Endothelial cell of umbilical vein (primary cell): ENCODE data around the gene SLC6A19. TPM values are rescaled to one million over a fixed set of nuclear protein-coding genes. Genes with fewer than 3 reads are reported as not detected.

Experiments used
- BruUV-seq: library from RNA; stranded (reverse); fragments of 400-500 nt; replicated peaks from 2 replicates; lab custom pipeline; 2021; lab: Mats Ljungman, UMichigan
- CTCF ChIA-PET: fragments of 300-600, 350-600 bp; sonication (Branson Sonifier 250); formaldehyde crosslinking; loops from one replicate; lab custom pipeline; 2021; ENCODE audit warnings: antibody characterized with exemption, inconsistent platforms; lab: Charles Lee
- POLR2A ChIA-PET: fragments of 300-600, 350-600 bp; sonication (Branson Sonifier 250); formaldehyde crosslinking; loops from one replicate; lab custom pipeline; 2021; ENCODE audit warnings: antibody characterized with exemption, inconsistent platforms; lab: Charles Lee
- DNase-seq: peaks from one replicate; pipeline ENCODE4 v3.0.0-alpha.2; 2011; ENCODE audit warnings: low read depth, low spot score
- FAIRE-seq: peaks from 2 replicates; lab custom pipeline; 2011; peaks lifted over from hg19 to GRCh38; lab: Jason Lieb, UNC
- H2AFZ ChIP-seq: 2 replicates; pipeline ENCODE4 v1.6.0; 2012; ENCODE audit warnings: low read depth, low read length, control low read depth, inconsistent platforms
- H3K27ac ChIP-seq: 2 replicates; pipeline ENCODE4 v1.5.1; 2011; ENCODE audit warnings: low read depth, mild to moderate bottlenecking, control low read depth, low read length, moderate library complexity; ENCODE audit not compliant: insufficient read depth
- H3K27me3 ChIP-seq, 2 experiments: 2 replicates each; pipeline versions ENCODE4 v1.6.0 to v1.6.1; 2011; ENCODE audit warnings: low read length in 2 of 2, mixed read lengths in 1 of 2; ENCODE audit not compliant: control insufficient read depth in 2 of 2, insufficient read depth in 2 of 2
- H3K36me3 ChIP-seq, 2 experiments: 2 replicates in 1 of 2; 3 replicates in 1 of 2; pipeline ENCODE4 v1.5.1; 2011; ENCODE audit warnings: low read length in 2 of 2, mild to moderate bottlenecking in 1 of 2, moderate library complexity in 1 of 2; ENCODE audit not compliant: control insufficient read depth in 2 of 2, insufficient read depth in 2 of 2; ENCODE audit errors: extremely low read depth in 1 of 2
- H3K4me1 ChIP-seq: 3 replicates; pipeline ENCODE4 v1.5.1; 2011; ENCODE audit warnings: mild to moderate bottlenecking, low read length; ENCODE audit not compliant: control insufficient read depth, insufficient read depth; ENCODE audit errors: extremely low read depth
- H3K4me2 ChIP-seq: 2 replicates; pipeline ENCODE4 v1.6.1; 2011; ENCODE audit warnings: low read length, control low read depth, mixed read lengths; ENCODE audit not compliant: insufficient read depth
- H3K4me3 ChIP-seq, 3 experiments: fragments of 200-600 bp in 1 of 3; sonication (generic), shearing (Covaris generic) in 1 of 3; replicated peaks in 1 of 3; 2 replicates each; pipeline ENCODE4 v1.5.1; 2011 to 2016; ENCODE audit warnings: control low read depth in 3 of 3, low read length in 3 of 3, mild to moderate bottlenecking in 2 of 3, inconsistent platforms in 1 of 3, low read depth in 1 of 3, moderate library complexity in 1 of 3; ENCODE audit not compliant: insufficient read depth in 1 of 3
- H3K79me2 ChIP-seq: 2 replicates; pipeline ENCODE4 v1.6.0; 2012; ENCODE audit warnings: low read length, inconsistent platforms; ENCODE audit not compliant: control insufficient read depth, insufficient read depth
- H3K9ac ChIP-seq: replicated peaks from 2 replicates; pipeline ENCODE3; 2011; ENCODE audit warnings: low read length, control low read depth; ENCODE audit not compliant: insufficient read depth; ENCODE audit errors: extremely low read depth
- H3K9me1 ChIP-seq: replicated peaks from 3 replicates; pipeline ENCODE4 v1.6.0; 2011; ENCODE audit warnings: mild to moderate bottlenecking, low read length; ENCODE audit not compliant: control insufficient read depth, insufficient read depth; ENCODE audit errors: extremely low read depth
- H3K9me3 ChIP-seq: replicated peaks from 2 replicates; pipeline ENCODE4 v1.5.1; 2012; ENCODE audit warnings: low read length, inconsistent platforms; ENCODE audit not compliant: control insufficient read depth, insufficient read depth
- H4K20me1 ChIP-seq: replicated peaks from 2 replicates; pipeline ENCODE3; 2011; ENCODE audit warnings: mild to moderate bottlenecking, low read length; ENCODE audit not compliant: control insufficient read depth, insufficient read depth; ENCODE audit errors: extremely low read depth
- EZH2 ChIP-seq: IDR thresholded peaks from 2 replicates; pipeline ENCODE4 v1.6.1; 2012; ENCODE audit warnings: borderline replicate concordance, low read depth, mild to moderate bottlenecking, moderate library complexity, low read length, inconsistent platforms; ENCODE audit not compliant: severe bottlenecking
- FOS ChIP-seq: IDR thresholded peaks from 2 replicates; pipeline ENCODE4 v1.6.1; 2011; ENCODE audit warnings: mild to moderate bottlenecking, low read length, moderate library complexity, borderline replicate concordance; ENCODE audit not compliant: insufficient read depth
- GATA2 ChIP-seq: IDR thresholded peaks from 2 replicates; pipeline ENCODE4 v1.7.0; 2011; ENCODE audit warnings: low read depth, mild to moderate bottlenecking, moderate library complexity, mixed read lengths, low read length; ENCODE audit not compliant: insufficient read length, insufficient read depth
- JUN ChIP-seq: IDR thresholded peaks from 2 replicates; pipeline ENCODE4 v1.6.1; 2011; ENCODE audit warnings: borderline replicate concordance, low read depth; ENCODE audit not compliant: insufficient read length, insufficient read depth
- MAX ChIP-seq: IDR thresholded peaks from 2 replicates; pipeline ENCODE4 v1.6.1; 2011; ENCODE audit not compliant: insufficient read depth, insufficient read length
- MYC ChIP-seq: IDR thresholded peaks from one replicate; pipeline ENCODE4 v1.6.1; 2011; ENCODE audit warnings: mild to moderate bottlenecking, low read depth, low read length
- POLR2A ChIP-seq: IDR thresholded peaks from 2 replicates; pipeline ENCODE4 v1.6.1; 2012; ENCODE audit warnings: low read depth, mild to moderate bottlenecking, control low read depth, low read length
- POLR2AphosphoS5 ChIP-seq: IDR thresholded peaks from 2 replicates; pipeline ENCODE4 v1.6.1; 2012; ENCODE audit warnings: low read depth, mild to moderate bottlenecking, control low read depth, low read length, moderate library complexity; ENCODE audit not compliant: insufficient read depth
- dilution Hi-C: fragments of 300-500 bp; cut with MboI; formaldehyde crosslinking; loops from one replicate; pipeline ENCODE4 v1.15.0; 2019; ENCODE audit warnings: low sequenced_read_pairs; ENCODE audit not compliant: extremely low pct_ligation_motif_present
- intact Hi-C: fragments of 100-400 bp; cut with micrococcal nuclease; formaldehyde crosslinking; loops from one replicate; pipeline ENCODE4 v1.10.0; 2022
- polyA plus RNA-seq, 4 experiments: library from polyadenylated mRNA; depleted of rRNA in 3 of 4; stranded (reverse) in 3 of 4; unstranded in 1 of 4; fragments of >200 nt; gene quantifications; 2 replicates each; pipeline versions ENCODE4 v1.2.1 to v1.2.3, GENCODE V29; 2011 to 2012; ENCODE audit warnings: missing spikeins in 1 of 4
- total RNA-seq: library from RNA; stranded (reverse); gene quantifications from 2 replicates; pipeline ENCODE4 v1.2.3, GENCODE V29; 2021
- TF ChIP-seq, protein P1 (sequence below), 2 donors: IDR thresholded peaks; 1 replicate in 1 of 2; 2 replicates in 1 of 2; pipeline ENCODE4 v1.5.1; 2011; ENCODE audit warnings: low read length in 2 of 2, mild to moderate bottlenecking in 2 of 2, moderate library complexity in 2 of 2, control low read depth in 1 of 2, inconsistent platforms in 1 of 2, low read depth in 1 of 2; ENCODE audit not compliant: insufficient read depth in 1 of 2; ENCODE audit errors: extremely low read depth in 1 of 2

SLC6A19 gene
- total and polyA plus RNA-seq, 2 donors (not counting 3 experiments of a cell fraction or from before 2014, with no cell fraction given), result not detected

DNA sequence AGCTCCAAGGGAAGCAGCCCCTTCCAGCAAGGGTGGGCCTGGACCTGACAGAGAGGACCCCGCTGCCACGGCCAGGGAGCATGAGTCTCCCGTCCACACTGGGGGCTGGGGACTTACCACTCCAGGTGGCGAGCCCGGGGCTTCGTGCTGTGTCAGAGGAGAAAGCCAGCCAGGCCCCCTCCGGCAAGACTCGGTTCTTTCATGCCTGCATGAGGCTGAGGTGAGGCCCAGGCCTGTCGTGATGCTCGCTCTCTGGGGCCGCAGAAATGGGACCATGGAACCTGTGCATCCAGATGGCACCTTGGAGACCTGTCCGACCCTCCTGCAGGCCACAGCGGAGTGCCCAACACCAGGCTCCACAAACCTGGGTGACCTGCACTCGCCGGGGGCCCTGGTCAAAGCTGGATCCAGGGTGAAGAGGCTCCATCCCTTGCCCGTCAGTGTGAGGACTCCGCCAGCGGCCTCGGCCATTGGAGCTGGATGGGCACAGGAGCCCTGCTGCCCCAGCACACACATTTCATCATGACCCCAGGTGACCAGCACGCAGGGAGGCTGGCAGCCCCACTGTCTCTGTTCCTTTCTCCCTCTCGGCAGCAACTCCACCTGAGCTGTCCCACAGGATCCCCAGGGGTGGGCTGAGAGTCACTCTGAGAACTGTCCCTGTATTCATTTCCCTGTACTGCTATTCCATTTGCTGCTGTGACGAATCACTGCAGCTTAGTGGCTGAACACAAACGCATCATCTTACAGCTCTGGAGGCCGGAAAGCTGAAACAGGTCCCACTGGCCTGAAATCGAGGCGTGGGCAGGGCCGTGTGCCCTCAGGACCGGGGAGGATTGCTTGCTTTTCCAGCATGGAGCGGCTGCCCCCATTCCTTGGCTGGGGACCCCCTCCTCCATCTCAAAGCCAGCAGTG lies 48.2 kb downstream of the SLC6A19 start:
- Histone ChIP-seq H3K9me1 (no peaks in the 10 kb centered on the region), H3K4me2 (no peak overlapping the region), H3K9ac (no peak overlapping the region), H3K4me1 (peaks cover 3% of the 10 kb centered on the region), H2AFZ (no peak overlapping the region), H3K79me2 (no peaks in the 10 kb centered on the region), H3K27ac (no peak overlapping the region), H3K27me3 (peaks cover 0 to 3% of the 10 kb centered on the region in 2 experiments), H3K36me3 (no peaks in the 10 kb centered on the region), H3K4me3 (no peak overlapping the region), H3K9me3 (no peaks in the 10 kb centered on the region), H4K20me1 (no peaks in the 10 kb centered on the region)
- intact Hi-C loops, result no loop called here
- CTCF ChIA-PET, result no interaction called here
- dilution Hi-C loops, result no loop called here
- TF ChIP-seq MYC (no peak), POLR2A (no peak), JUN (no peak), GATA2 (no peak), MAX (no peak), POLR2AphosphoS5 (no peak), EZH2 (no peak), FOS (no peak)
- TF ChIP-seq, protein P1, sequence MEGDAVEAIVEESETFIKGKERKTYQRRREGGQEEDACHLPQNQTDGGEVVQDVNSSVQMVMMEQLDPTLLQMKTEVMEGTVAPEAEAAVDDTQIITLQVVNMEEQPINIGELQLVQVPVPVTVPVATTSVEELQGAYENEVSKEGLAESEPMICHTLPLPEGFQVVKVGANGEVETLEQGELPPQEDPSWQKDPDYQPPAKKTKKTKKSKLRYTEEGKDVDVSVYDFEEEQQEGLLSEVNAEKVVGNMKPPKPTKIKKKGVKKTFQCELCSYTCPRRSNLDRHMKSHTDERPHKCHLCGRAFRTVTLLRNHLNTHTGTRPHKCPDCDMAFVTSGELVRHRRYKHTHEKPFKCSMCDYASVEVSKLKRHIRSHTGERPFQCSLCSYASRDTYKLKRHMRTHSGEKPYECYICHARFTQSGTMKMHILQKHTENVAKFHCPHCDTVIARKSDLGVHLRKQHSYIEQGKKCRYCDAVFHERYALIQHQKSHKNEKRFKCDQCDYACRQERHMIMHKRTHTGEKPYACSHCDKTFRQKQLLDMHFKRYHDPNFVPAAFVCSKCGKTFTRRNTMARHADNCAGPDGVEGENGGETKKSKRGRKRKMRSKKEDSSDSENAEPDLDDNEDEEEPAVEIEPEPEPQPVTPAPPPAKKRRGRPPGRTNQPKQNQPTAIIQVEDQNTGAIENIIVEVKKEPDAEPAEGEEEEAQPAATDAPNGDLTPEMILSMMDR (IDR thresholded peaks at IDR 0.05; ENCODE audit: extremely low read depth in 1 of 2, insufficient read depth in 1 of 2, low read depth in 1 of 2, low read length in 2 of 2), result no peak
- BruUV-seq, result no TSS peak
- POLR2A ChIA-PET, result no interaction called here
- no peak for FAIRE-seq
- DNase-seq, result no peak
